T-helper 9 cell (primary cell): ENCODE results near the gene GPC5.
"Not testable (repeated sequence)": the region's sequence is repeated elsewhere in the genome, so short reads cannot be mapped to it uniquely, and the experiment has no call there.

ENCODE experiments used
- DNase-seq: peaks from one replicate; pipeline ENCODE4 v3.0.0-alpha.2; 2020

The GPC5 gene

GRCh38 chr13:91785431-91786119, 387.2 kb downstream of the GPC5 start:
- DNase-seq, result no peak

- DNase-seq, result no peak
Measured at GRCh38 chr13:91792054-91792453, 393.6 kb downstream of the GPC5 start.

GRCh38 chr13:91797567-91797966, 399.1 kb downstream of the GPC5 start:
- no peak for DNase-seq

GRCh38 chr13:91798338-91798737, 399.9 kb downstream of the GPC5 start:
- not testable (repeated sequence) for DNase-seq

GRCh38 chr13:91801772-91802171, 403.4 kb downstream of the GPC5 start:
- not testable (repeated sequence) for DNase-seq

- DNase-seq, result no peak
Measured at GRCh38 chr13:91802957-91803356, 404.5 kb downstream of the GPC5 start.

GRCh38 chr13:91804724-91805123, 406.3 kb downstream of the GPC5 start:
- no peak for DNase-seq

- no peak for DNase-seq
Measured at GRCh38 chr13:91805605-91806004, 407.2 kb downstream of the GPC5 start.

GRCh38 chr13:91809161-91809560, 410.7 kb downstream of the GPC5 start:
- DNase-seq, result no peak

- no peak for DNase-seq
Measured at GRCh38 chr13:91813253-91813652, 414.8 kb downstream of the GPC5 start.

- DNase-seq, result no peak
Measured at GRCh38 chr13:91816263-91816807, 417.9 kb downstream of the GPC5 start.

GRCh38 chr13:91817250-91817649, 418.8 kb downstream of the GPC5 start:
- DNase-seq, result no peak

GRCh38 chr13:91824416-91824815, 426.0 kb downstream of the GPC5 start:
- DNase-seq, result no peak

GRCh38 chr13:91825516-91825915, 427.1 kb downstream of the GPC5 start:
- DNase-seq, result no peak

- no peak for DNase-seq
Measured at GRCh38 chr13:91836553-91836952, 438.1 kb downstream of the GPC5 start.

GRCh38 chr13:91845612-91846011, 447.2 kb downstream of the GPC5 start:
- no peak for DNase-seq

GRCh38 chr13:91863699-91864098, 465.3 kb downstream of the GPC5 start:
- DNase-seq, result no peak

- DNase-seq, result no peak
Measured at GRCh38 chr13:91868351-91868750, 469.9 kb downstream of the GPC5 start.

GRCh38 chr13:91878491-91878890, 480.1 kb downstream of the GPC5 start:
- DNase-seq, result no peak

GRCh38 chr13:91879360-91879759, 480.9 kb downstream of the GPC5 start:
- DNase-seq, result no peak

- DNase-seq, result no peak
Measured at GRCh38 chr13:91882918-91883317, 484.5 kb downstream of the GPC5 start.

- no peak for DNase-seq
Measured at GRCh38 chr13:91889641-91890040, 491.2 kb downstream of the GPC5 start.

- no peak for DNase-seq
Measured at GRCh38 chr13:91891141-91891540, 492.7 kb downstream of the GPC5 start.

GRCh38 chr13:91893040-91893439, 494.6 kb downstream of the GPC5 start:
- DNase-seq, result no peak

GRCh38 chr13:91894316-91894715, 495.9 kb downstream of the GPC5 start:
- DNase-seq, result no peak
